GM23338 (cell line): ENCODE results near the gene ZNF277.

Experiments used
- CTCF ChIP-seq, 2 experiments: fragments of 200-600 bp in 1 of 2; sonication (generic) in 1 of 2; conservative IDR thresholded peaks; 2 replicates each; pipeline versions ENCODE4 v1.5.1 to v1.6.1; 2016 to 2017; ENCODE audit warnings: antibody characterized with exemption in 2 of 2, low read depth in 2 of 2, mild to moderate bottlenecking in 2 of 2, moderate library complexity in 1 of 2
- POLR2AphosphoS5 ChIP-seq: IDR thresholded peaks from 2 replicates; pipeline ENCODE4 v1.6.1; 2016; ENCODE audit warnings: antibody characterized with exemption, low read depth
- REST ChIP-seq: IDR thresholded peaks from one replicate; pipeline ENCODE4 v1.6.1; 2018; ENCODE audit warnings: antibody characterized with exemption; ENCODE audit not compliant: unreplicated experiment

- TF ChIP-seq CTCF (conservative IDR thresholded peaks at IDR 0.05; ENCODE audit: low read depth in 2 of 2) (no peak), REST (no peak), POLR2AphosphoS5 (no peak)
Observed at GRCh38 chr7:112195717-112196116, 10.8 kb upstream of the ZNF277 start.
